ENCODE results near the gene SLX9. TPM values are rescaled to one million over a fixed set of nuclear protein-coding genes. Genes with fewer than 3 reads are reported as not detected.

The SLX9 gene
- total RNA-seq, 2 experiments from 2014 or later: 18.6 to 61.6 TPM

DNA sequence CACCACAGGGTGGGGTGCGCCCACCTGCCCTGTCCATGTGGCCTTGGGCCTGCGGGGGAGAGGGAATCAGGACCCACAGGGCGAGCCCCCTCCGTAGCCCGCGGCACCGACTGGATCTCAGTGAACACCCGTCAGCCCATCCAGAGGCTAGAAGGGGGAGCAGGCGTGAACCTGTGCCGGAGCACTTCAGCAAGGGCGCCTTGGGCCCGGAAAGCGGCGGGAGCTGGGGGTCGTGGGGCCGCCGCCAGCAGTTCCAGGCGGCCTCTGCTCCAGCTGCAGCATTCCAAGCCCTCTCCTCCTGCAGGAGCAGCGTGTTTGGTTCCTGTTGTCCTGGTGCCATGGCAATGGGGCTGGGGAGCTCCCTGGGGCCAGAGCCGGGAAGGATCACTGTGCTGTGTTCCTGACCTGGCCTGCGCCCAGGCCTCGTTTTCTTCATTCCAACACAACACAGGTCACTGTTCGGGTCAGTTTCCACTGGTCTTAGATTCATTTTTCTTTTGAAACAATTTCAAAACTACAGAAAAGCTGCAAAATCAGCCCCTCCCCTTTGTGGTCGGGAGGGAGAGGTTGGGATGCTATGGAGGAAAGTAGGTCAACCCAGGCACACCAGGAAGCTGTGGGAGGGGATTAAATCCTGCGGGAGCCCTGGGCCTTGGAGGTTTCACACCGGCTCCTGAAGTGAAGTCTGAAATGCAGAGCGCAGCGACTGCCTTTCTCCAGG lies 18.8 kb downstream of the SLX9 start:
- BruUV-seq (replicated peaks): no TSS peak
- DNase-seq (ENCODE audit: low spot score): no peak
- Histone ChIP-seq H3K4me1 (ENCODE audit: insufficient read depth, low read length, poor library complexity, severe bottlenecking) (no peaks in the 10 kb centered on the region), H3K79me2 (ENCODE audit: insufficient read depth, low read depth, low read length) (peaks cover 6% of the 10 kb centered on the region; the same call in 1 of the 2 replicates), H3K4me2 (ENCODE audit: low read length) (no peak overlapping the region), H3K9me2 (ENCODE audit: insufficient read depth, low read length) (no peaks in the 10 kb centered on the region), H3K4me3 (ENCODE audit: low read depth, low read length, poor library complexity, severe bottlenecking) (no peak overlapping the region), H3K9me3 (ENCODE audit: low read length) (no peaks in the 10 kb centered on the region), H3K27ac (ENCODE audit: low read depth, low read length, poor library complexity, severe bottlenecking) (no peak overlapping the region), H3K36me3 (ENCODE audit: insufficient read depth, low read length) (peaks cover 90% of the 10 kb centered on the region), H2AFZ (ENCODE audit: low read length) (no peak overlapping the region), H4K20me1 (ENCODE audit: insufficient read depth, low read length) (peaks cover 1% of the 10 kb centered on the region; the same call in 1 of the 2 replicates)
- ChIA-PET CTCF (ENCODE audit: unreplicated experiment) (no interaction called here), POLR2A (no interaction called here)
- TF ChIP-seq EZH2phosphoT487 (IDR thresholded peaks at IDR 0.05; ENCODE audit: borderline replicate concordance, low read depth, low read length): no peak
- TF ChIP-seq, protein P1, sequence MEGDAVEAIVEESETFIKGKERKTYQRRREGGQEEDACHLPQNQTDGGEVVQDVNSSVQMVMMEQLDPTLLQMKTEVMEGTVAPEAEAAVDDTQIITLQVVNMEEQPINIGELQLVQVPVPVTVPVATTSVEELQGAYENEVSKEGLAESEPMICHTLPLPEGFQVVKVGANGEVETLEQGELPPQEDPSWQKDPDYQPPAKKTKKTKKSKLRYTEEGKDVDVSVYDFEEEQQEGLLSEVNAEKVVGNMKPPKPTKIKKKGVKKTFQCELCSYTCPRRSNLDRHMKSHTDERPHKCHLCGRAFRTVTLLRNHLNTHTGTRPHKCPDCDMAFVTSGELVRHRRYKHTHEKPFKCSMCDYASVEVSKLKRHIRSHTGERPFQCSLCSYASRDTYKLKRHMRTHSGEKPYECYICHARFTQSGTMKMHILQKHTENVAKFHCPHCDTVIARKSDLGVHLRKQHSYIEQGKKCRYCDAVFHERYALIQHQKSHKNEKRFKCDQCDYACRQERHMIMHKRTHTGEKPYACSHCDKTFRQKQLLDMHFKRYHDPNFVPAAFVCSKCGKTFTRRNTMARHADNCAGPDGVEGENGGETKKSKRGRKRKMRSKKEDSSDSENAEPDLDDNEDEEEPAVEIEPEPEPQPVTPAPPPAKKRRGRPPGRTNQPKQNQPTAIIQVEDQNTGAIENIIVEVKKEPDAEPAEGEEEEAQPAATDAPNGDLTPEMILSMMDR (conservative IDR thresholded peaks at IDR 0.05; ENCODE audit: low read length): no peak
- intact Hi-C loops (cut with micrococcal nuclease; ENCODE audit: unreplicated experiment): no loop called here

DNA sequence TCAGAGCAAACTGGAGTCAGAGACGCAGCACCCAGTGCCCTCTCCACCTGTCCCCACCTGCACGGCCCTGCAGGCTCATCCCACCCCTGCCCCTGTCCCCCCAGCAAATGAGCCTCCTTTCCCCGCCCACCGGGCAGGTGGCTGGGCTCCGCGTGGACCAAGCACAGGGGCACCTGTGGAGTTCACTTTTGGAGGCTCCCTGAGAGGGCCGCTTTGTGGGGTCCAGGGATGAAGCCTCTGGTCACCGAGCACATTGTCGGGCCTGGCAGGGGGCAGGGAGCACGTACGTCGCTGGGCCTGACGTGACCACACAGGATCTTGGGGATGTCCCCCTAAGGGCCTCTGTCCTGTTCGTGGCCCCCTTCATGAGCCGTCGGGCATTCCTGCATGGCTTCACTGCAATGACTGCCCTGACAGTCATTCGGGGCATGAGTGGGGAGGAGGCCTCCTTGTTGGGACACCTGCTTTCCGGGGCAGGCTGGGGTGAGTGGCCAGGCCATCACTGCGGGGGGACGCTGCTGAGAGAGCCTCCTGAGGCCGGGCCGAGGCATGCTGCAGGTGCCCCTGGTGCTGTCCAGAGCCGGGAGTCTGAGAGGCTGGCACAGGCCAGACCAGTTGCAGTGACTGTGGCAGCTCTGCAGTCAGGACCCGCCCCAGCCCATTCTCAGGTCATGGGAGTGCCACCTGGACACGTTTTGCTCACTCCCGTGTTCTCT lies 19.7 kb downstream of the SLX9 start:
- H3K36me3 ChIP-seq (ENCODE audit: insufficient read depth, low read length): peaks cover 89% of the 10 kb centered on the region
- no TSS peak for BruUV-seq (replicated peaks)
- ChIA-PET POLR2A (no interaction called here), CTCF (ENCODE audit: unreplicated experiment) (no interaction called here)
- no peaks in the 10 kb centered on the region for H3K9me3 ChIP-seq (ENCODE audit: low read length)
- no peak overlapping the region for H2AFZ ChIP-seq (ENCODE audit: low read length)
- H3K4me3 ChIP-seq (ENCODE audit: low read depth, low read length, poor library complexity, severe bottlenecking): no peak overlapping the region
- peaks cover 4% of the 10 kb centered on the region; the same call in 1 of the 2 replicates for H4K20me1 ChIP-seq (ENCODE audit: insufficient read depth, low read length)
- TF ChIP-seq, protein P1 (conservative IDR thresholded peaks at IDR 0.05; ENCODE audit: low read length): no peak
- TF ChIP-seq EZH2phosphoT487 (IDR thresholded peaks at IDR 0.05; ENCODE audit: borderline replicate concordance, low read depth, low read length): no peak
- peaks cover 7% of the 10 kb centered on the region; the same call in 1 of the 2 replicates for H3K79me2 ChIP-seq (ENCODE audit: insufficient read depth, low read depth, low read length)
- DNase-seq (ENCODE audit: low spot score): no peak
- no peaks in the 10 kb centered on the region for H3K4me1 ChIP-seq (ENCODE audit: insufficient read depth, low read length, poor library complexity, severe bottlenecking)
- H3K27ac ChIP-seq (ENCODE audit: low read depth, low read length, poor library complexity, severe bottlenecking): no peak overlapping the region
- H3K9me2 ChIP-seq (ENCODE audit: insufficient read depth, low read length): no peaks in the 10 kb centered on the region
- no peak overlapping the region for H3K4me2 ChIP-seq (ENCODE audit: low read length)
- intact Hi-C loops (cut with micrococcal nuclease; ENCODE audit: unreplicated experiment): no loop called here
